Liver (tissue), 9 donors: ENCODE data around the gene SH3RF3. TPM values are rescaled to one million over a fixed set of nuclear protein-coding genes. Genes with fewer than 3 reads are reported as not detected.

ENCODE experiments used
- DNase-seq: peaks from one replicate; pipeline ENCODE4 v3.0.0-alpha.2; 2017; ENCODE audit warnings: low spot score
- H3K27ac ChIP-seq, 2 donors: one replicate each; pipeline ENCODE4 v1.7.0; 2013; ENCODE audit warnings: inconsistent platforms in 2 of 2, low read length in 2 of 2, control low read depth in 1 of 2, low read depth in 1 of 2, mild to moderate bottlenecking in 1 of 2
- H3K27me3 ChIP-seq, 4 donors: one replicate each; pipeline versions ENCODE4 v1.6.1 to v1.7.0; 2013; ENCODE audit warnings: low read length in 3 of 4, inconsistent platforms in 1 of 4, mild to moderate bottlenecking in 1 of 4, moderate library complexity in 1 of 4; ENCODE audit not compliant: control insufficient read depth in 4 of 4, insufficient read depth in 4 of 4
- H3K36me3 ChIP-seq, 4 donors: one replicate each; pipeline versions ENCODE4 v1.6.1 to v1.7.0; 2013; ENCODE audit warnings: low read length in 3 of 4, mild to moderate bottlenecking in 3 of 4, low read depth in 1 of 4, moderate library complexity in 1 of 4; ENCODE audit not compliant: control insufficient read depth in 4 of 4, insufficient read depth in 3 of 4
- H3K4me1 ChIP-seq, 4 donors: one replicate each; pipeline versions ENCODE4 v1.6.1 to v1.7.0; 2013; ENCODE audit warnings: low read length in 3 of 4, mild to moderate bottlenecking in 3 of 4, moderate library complexity in 1 of 4; ENCODE audit not compliant: control insufficient read depth in 4 of 4, insufficient read depth in 4 of 4
- H3K4me3 ChIP-seq, 3 donors: one replicate each; pipeline versions ENCODE4 v1.6.1 to v1.7.0; 2013; ENCODE audit warnings: low read length in 3 of 3, control low read depth in 1 of 3, low read depth in 1 of 3, mild to moderate bottlenecking in 1 of 3
- H3K9ac ChIP-seq, 2 donors: one replicate each; pipeline ENCODE4 v1.7.0; 2013; ENCODE audit warnings: low read length in 2 of 2, mild to moderate bottlenecking in 2 of 2, moderate library complexity in 2 of 2, control low read depth in 1 of 2, low read depth in 1 of 2
- H3K9me3 ChIP-seq, 4 donors: one replicate each; pipeline versions ENCODE4 v1.6.1 to v1.7.0; 2013; ENCODE audit warnings: low read length in 3 of 4; ENCODE audit not compliant: control insufficient read depth in 4 of 4
- FOXA1 ChIP-seq: IDR thresholded peaks from 2 replicates; pipeline ENCODE4 v1.6.1; 2016; ENCODE audit warnings: antibody characterized with exemption
- FOXA2 ChIP-seq: IDR thresholded peaks from 2 replicates; pipeline ENCODE4 v1.6.1; 2016; ENCODE audit warnings: antibody characterized with exemption
- GABPA ChIP-seq, 2 donors: IDR thresholded peaks in 1 of 2; conservative IDR thresholded peaks in 1 of 2; 2 replicates each; pipeline ENCODE4 v1.6.1; 2016; ENCODE audit warnings: antibody characterized with exemption in 2 of 2, mild to moderate bottlenecking in 1 of 2, moderate library complexity in 1 of 2
- HNF4G ChIP-seq: IDR thresholded peaks from 2 replicates; pipeline ENCODE4 v1.6.1; 2016; ENCODE audit warnings: antibody characterized with exemption
- JUND ChIP-seq, 2 donors: IDR thresholded peaks; 2 replicates each; pipeline ENCODE4 v1.6.1; 2016; ENCODE audit warnings: antibody characterized with exemption in 2 of 2
- NR2F2 ChIP-seq: IDR thresholded peaks from 2 replicates; pipeline ENCODE4 v1.6.1; 2016; ENCODE audit warnings: antibody characterized with exemption
- YY1 ChIP-seq: IDR thresholded peaks from 2 replicates; pipeline ENCODE4 v1.6.1; 2016; ENCODE audit warnings: antibody characterized with exemption, mild to moderate bottlenecking
- WGBS: extraction: QIAGEN DNeasy Blood & Tissue Kit; methylation state at CpG from one replicate; pipeline ENCODE4 v1.1.7; 2013; 5-methylcytosine and 5-hydroxymethylcytosine counted together
- polyA plus RNA-seq, 2 donors: library from polyadenylated mRNA; stranded (reverse) in 1 of 2; unstranded in 1 of 2; fragments of 200-250 nt in 1 of 2; fragments of >200 nt in 1 of 2; fragmentation: Nextera tagmentation in 1 of 2; extraction: Ambion mirVana in 1 of 2; gene quantifications; one replicate each; pipeline versions ENCODE4 v1.2.1 to v1.2.3, GENCODE V29; 2013 to 2015
- total RNA-seq, 2 donors: library from RNA; depleted of rRNA; stranded (reverse); fragments of >200 nt; gene quantifications; one replicate each; pipeline ENCODE4 v1.2.3, GENCODE V29; 2014
- TF ChIP-seq, protein P1 (sequence below): IDR thresholded peaks from 2 replicates; pipeline ENCODE4 v1.6.1; 2016; ENCODE audit warnings: antibody characterized with exemption
- TF ChIP-seq, protein P2 (sequence below): IDR thresholded peaks from 2 replicates; pipeline ENCODE4 v1.6.1; 2016; ENCODE audit warnings: antibody characterized with exemption
- TF ChIP-seq, protein P3 (sequence below): IDR thresholded peaks from 2 replicates; pipeline ENCODE4 v1.6.1; 2016; ENCODE audit warnings: antibody characterized with exemption, mild to moderate bottlenecking
- donor health status: healthy.
- donor health status: healthy.
- donor health status: healthy.
- donor health status: healthy.
- donor health status: healthy.

The SH3RF3 gene
- total and polyA plus RNA-seq, 4 donors = 0.11 to 1.0 (median 0.54) TPM

DNA sequence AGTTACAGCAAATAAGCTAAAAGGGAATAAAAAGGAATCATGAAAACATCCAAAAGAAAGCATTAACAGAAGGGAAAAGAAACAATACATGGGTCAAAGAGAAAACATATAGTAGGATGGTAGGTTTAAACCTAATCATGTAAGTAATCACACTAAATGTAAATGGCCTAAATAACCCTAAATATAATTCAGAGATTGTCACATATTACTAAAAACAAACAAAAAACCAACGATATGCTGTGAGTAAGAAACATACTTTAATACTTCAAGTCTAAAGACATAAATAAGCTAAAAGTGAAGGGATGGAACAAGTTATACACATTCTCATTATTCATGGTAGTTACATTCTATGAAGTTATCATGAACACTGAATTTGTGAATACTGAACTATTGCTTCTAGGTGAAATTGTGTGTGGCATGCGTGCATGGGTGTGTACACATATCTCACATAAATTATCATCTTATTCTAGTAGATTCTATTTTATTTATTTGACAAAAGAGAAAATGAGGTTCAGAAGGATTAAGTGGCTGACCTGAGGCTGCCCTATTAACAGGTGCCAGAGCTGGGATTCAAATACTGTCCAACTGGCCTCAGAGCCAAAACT lies 313.8 kb downstream of the SH3RF3 start:
- Histone ChIP-seq H3K27ac (no peak overlapping the region), H3K9me3 (peaks cover 0 to 4% (median under 1%) of the 10 kb centered on the region in 4 donors), H3K4me3 (no peak overlapping the region), H3K9ac (no peak overlapping the region), H3K4me1 (peaks cover 0 to 2% (median 0%) of the 10 kb centered on the region in 4 donors), H3K27me3 (no peaks in the 10 kb centered on the region), H3K36me3 (no peaks in the 10 kb centered on the region)
- 95% methylated on average over 2 of the region's 2 CpGs for WGBS
- DNase-seq = no peak
- TF ChIP-seq, protein P1, sequence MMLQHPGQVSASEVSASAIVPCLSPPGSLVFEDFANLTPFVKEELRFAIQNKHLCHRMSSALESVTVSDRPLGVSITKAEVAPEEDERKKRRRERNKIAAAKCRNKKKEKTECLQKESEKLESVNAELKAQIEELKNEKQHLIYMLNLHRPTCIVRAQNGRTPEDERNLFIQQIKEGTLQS = no peak

DNA sequence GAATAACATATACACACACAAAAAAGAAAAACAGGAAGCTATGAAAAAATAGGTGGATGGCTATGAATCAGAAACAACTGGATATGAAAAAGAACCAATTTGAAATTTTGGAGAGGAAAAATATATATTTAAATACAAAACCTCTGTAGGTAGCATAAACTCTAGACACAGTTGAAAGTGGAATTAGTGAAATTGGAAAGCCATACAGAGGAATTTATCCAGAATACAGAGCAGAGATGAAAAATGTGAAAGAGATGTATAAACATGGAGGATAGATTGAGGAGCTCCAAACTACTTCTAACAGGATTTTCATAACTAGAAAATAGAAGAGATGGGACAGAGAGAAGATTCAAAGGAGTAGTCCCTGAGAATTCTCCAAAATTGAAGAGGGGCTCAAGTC lies 315.9 kb downstream of the SH3RF3 start:
- peaks cover 0 to 4% (median under 1%) of the 10 kb centered on the region in 4 donors for H3K9me3 ChIP-seq
- no peak overlapping the region for H3K4me3 ChIP-seq
- no peak overlapping the region for H3K27ac ChIP-seq
- TF ChIP-seq, protein P2, sequence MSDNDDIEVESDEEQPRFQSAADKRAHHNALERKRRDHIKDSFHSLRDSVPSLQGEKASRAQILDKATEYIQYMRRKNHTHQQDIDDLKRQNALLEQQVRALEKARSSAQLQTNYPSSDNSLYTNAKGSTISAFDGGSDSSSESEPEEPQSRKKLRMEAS = no peak
- TF ChIP-seq JUND (IDR thresholded peaks at IDR 0.05) (no peak), HNF4G (no peak), YY1 (no peak), FOXA2 (no peak), GABPA (IDR thresholded peaks at IDR 0.05 in 1 of 2, conservative IDR thresholded peaks at IDR 0.05 in 1 of 2) (no peak), NR2F2 (no peak)
- TF ChIP-seq, protein P3, sequence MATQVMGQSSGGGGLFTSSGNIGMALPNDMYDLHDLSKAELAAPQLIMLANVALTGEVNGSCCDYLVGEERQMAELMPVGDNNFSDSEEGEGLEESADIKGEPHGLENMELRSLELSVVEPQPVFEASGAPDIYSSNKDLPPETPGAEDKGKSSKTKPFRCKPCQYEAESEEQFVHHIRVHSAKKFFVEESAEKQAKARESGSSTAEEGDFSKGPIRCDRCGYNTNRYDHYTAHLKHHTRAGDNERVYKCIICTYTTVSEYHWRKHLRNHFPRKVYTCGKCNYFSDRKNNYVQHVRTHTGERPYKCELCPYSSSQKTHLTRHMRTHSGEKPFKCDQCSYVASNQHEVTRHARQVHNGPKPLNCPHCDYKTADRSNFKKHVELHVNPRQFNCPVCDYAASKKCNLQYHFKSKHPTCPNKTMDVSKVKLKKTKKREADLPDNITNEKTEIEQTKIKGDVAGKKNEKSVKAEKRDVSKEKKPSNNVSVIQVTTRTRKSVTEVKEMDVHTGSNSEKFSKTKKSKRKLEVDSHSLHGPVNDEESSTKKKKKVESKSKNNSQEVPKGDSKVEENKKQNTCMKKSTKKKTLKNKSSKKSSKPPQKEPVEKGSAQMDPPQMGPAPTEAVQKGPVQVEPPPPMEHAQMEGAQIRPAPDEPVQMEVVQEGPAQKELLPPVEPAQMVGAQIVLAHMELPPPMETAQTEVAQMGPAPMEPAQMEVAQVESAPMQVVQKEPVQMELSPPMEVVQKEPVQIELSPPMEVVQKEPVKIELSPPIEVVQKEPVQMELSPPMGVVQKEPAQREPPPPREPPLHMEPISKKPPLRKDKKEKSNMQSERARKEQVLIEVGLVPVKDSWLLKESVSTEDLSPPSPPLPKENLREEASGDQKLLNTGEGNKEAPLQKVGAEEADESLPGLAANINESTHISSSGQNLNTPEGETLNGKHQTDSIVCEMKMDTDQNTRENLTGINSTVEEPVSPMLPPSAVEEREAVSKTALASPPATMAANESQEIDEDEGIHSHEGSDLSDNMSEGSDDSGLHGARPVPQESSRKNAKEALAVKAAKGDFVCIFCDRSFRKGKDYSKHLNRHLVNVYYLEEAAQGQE = no peak
- peaks cover 5 to 12% (median 11%) of the 10 kb centered on the region in 4 donors for H3K4me1 ChIP-seq
- H3K36me3 ChIP-seq = no peaks in the 10 kb centered on the region
- H3K27me3 ChIP-seq = no peaks in the 10 kb centered on the region
- no peak overlapping the region for H3K9ac ChIP-seq
- no peak for DNase-seq

DNA sequence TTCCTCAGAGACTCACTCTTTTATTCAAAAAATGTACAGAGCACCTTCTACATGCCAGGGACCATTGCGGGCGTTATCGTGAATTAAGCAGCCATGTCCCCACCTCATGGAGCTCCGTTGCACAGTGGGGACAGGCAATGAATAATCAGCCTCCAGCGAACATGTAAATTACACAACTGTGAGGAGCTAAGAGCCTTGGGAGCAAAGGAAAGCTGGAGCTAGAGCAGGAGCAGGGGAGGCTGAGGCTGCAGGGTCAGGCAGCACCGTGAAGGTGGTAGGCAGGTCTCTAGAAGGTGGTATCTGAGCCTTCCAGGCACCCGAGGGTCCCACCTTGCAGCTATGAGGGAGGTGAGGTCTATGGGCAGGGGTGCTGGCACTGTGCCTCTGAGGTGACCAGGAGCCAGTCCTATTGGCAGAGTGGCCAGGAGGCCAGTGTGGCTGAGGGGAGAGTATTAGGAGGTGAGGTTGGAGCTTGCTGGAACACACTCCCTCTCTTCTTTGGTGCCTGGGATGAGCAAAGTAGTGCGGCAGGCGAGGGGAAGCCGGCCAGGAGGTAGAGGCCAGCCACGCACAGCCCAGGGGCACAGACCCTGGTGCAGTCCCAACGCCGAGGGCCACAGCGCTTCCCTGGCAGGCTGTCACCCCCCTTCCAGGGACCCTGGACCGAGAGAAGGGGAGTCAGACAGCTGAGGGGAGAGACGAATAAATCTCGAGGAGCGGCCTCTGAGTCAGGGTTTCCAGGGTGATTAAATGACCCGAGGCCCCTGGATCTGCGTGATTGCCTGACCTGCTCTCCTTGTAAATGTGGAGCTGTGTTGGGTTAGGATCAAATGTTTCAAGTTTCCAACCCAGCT lies 317.5 kb downstream of the SH3RF3 start:
- 90% methylated on average over 20 of the region's 20 CpGs for WGBS
- Histone ChIP-seq H3K36me3 (no peaks in the 10 kb centered on the region), H3K4me1 (peaks cover 3 to 18% (median 11%) of the 10 kb centered on the region in 4 donors), H3K9ac (no peak overlapping the region), H3K9me3 (peaks cover 0 to 2% (median under 1%) of the 10 kb centered on the region in 4 donors), H3K27me3 (no peaks in the 10 kb centered on the region), H3K4me3 (no peak overlapping the region), H3K27ac (no peak overlapping the region)
- TF ChIP-seq NR2F2 = no peak
- TF ChIP-seq FOXA1 = no peak
- no peak for DNase-seq
